Activated naive CD8-positive, alpha-beta T cell treated with anti-CD3 and anti-CD28 coated beads, Interleukin-2, amount 50 U/mL, for 16 hours (primary cell): ENCODE results near the gene IFT20.
"Not testable (repeated sequence)": the region's sequence is repeated elsewhere in the genome, so short reads cannot be mapped to it uniquely, and the experiment has no call there.

Experiments used
- DNase-seq: peaks from one replicate; pipeline ENCODE4 v3.0.0-alpha.2; 2020; ENCODE audit warnings: low read depth, low spot score

The IFT20 gene

GRCh38 chr17:28315846-28316705 lies 19.2 kb downstream of the IFT20 start:
- no peak for DNase-seq

DNA sequence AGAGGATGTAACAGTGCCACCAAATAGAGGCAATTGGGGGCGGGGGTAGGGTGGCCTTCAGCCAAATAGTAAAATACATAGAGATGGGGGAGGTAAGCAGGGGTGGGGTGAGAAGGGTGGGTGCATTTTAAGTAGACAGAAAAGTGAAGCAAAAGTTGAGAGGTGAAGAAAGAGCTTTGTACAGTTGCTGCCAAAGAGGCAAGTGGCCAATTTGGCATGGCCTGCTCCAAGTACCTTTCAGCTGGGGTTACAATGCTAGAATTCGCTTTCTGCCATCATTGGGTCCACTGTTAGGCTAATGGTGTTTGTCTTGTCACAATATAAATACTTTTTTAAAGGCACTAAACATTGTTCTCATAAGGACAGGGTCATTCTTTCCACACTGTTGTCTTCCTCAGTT lies 21.4 kb downstream of the IFT20 start:
- no peak for DNase-seq

- DNase-seq: no peak
These were observed 28.3 kb downstream of the IFT20 start for GRCh38 chr17:28306954-28307401.

DNA sequence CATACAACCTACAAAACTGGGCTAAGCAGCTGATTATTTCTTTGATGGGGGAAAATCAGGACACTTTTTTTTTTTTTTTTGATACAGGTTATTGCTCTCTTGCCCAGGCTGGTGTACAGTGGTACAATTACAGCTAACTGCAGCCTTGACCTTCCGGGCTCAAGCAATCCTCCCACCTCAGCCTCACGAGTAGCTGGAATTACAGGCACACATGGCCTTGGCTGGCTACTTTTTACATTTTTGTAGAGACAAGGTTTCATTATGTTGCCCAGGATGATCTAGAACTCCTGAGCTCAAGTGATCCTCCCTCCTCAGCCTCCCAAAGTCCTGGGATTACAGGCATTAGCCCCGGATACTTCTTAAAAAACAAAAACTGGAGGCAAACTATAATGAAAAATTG lies 36.8 kb downstream of the IFT20 start:
- no peak for DNase-seq

DNA sequence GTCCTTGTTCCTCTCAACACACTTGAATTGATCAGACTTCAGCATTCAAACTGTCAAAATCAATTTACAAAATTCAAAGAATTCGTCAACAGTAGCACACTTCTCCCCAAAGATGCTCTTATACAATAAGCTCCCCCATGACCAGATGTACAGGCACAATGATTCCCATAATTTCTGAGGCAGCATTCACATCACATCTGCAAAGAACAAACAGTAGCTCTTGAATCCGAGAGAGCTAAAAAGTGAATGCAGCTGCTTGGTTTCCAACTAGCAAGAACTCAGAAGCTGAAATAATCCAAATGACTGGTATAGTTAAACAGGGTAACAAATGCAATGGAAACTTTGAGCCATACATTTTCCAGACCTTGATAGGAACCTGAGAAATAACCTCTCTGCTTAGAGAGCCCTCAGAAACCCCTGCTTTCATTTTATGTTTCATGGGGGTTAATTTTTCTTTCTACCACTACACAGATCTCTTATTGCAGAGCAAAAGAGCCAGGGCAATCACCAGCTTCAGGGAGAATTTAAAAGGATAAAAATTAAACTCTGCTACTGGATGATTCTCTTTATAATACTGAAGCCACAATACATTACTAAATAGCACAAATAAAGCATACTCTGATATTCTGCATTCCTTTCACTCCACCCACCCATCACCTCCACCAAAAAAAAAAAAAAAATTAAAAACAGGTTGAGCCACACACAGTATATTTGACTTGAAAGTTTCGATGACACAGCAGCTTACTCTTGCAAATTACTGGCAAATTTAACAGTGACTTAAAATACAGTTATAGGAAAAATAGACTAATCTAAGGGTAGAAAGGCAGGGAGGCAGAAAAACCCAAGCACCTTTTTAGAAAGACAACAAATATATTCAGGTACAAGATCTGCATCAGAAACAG lies 39.3 kb downstream of the IFT20 start:
- DNase-seq: no peak

- no peak for DNase-seq
These were observed 41.3 kb downstream of the IFT20 start for GRCh38 chr17:28293994-28294393.

GRCh38 chr17:28292878-28293277 lies 42.4 kb downstream of the IFT20 start:
- DNase-seq: not testable (repeated sequence)

DNA sequence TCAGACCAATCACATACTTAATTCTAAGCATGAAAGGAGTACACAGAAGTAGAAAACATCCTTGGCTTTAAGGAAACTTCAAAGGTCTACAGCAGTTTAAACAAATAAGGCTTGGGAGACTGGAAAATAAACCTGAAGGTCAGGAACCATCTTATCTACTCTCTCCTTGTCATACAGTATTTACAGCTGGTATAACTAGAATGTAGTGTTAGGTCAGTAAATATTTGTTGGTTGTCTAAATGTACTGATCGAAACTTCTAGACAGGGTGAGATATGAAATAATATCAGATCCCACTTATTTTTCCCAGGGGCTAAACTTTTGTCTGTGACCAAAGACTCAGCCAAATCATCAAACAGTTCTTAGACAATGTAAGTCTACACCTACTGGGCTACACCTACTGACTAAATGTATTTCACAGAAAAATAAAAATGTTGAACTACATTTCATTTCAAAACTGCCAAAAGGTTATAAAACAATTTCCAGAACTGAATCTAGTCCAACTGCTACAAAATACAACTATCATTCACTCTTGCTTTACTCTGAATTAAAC lies 43.4 kb downstream of the IFT20 start:
- DNase-seq: no peak

- no peak for DNase-seq
These were observed 44.6 kb downstream of the IFT20 start for GRCh38 chr17:28290703-28291102.

DNA sequence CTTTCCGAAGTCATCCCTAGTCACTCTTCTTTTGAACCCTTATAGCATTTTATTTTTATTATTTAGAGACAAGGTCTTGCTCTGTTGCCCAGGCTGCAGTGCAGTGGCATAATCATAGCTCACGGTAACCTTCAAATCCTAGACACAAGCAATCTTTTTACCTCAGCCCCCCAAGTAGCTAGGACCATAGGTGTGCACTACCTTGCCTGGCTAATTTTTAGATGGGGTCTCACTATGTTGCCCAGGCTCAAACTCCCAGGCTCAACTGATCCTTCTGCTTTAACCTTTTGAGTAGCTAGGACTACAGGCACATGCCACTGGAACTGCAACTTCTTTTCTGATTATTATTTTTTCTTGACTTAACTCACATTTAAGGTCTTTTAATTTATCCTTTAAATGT lies 49.3 kb downstream of the IFT20 start:
- DNase-seq: no peak

GRCh38 chr17:28282596-28282995 lies 52.7 kb downstream of the IFT20 start:
- no peak for DNase-seq

DNA sequence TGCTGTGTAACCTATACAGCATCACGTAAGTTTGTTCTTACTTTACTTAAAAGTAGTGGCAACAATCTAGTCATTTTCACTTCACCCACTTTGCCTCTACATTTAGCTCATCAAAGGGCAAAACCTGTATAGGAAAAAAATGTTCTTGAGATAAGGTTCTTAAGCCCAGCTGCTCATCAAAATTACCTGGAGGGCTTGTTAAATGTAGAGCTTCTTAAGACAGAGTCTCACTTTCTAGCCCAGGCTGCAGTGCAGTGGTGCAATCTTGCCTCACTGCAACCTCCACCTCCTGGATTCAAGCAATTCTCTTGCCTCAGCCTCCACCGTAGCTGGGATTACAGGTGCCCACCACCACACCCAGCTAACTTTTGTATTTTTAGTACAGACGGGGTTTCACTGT lies 54.4 kb downstream of the IFT20 start:
- no peak for DNase-seq

- DNase-seq: no peak
These were observed 55.9 kb downstream of the IFT20 start for GRCh38 chr17:28279411-28279810.
